Measurements from ENCODE around the gene PGS1.

PGS1 gene

DNA sequence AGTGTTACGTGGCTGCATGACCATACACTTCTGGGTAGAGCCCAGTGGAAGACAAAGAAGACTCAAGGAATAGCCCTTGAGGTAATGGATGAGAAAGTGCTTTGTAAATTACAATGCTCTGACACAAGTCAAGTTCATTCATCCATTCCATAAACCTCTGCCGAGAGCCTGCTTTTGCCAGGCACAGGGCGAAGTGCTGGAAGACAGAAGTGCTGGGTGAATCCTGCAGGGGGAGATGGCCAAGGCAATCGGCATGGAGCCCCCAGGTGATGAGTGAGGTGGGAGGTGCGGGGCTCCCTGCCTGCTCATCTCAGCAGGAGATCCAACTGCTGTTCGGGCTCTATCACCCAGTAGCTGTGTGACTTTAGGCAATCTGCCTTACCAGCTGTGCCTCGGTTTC, 15.8 kb upstream of the PGS1 start:
- DNase-seq (ENCODE audit: low read depth in 3 of 3, low spot score in 1 of 3) = no peak

DNA sequence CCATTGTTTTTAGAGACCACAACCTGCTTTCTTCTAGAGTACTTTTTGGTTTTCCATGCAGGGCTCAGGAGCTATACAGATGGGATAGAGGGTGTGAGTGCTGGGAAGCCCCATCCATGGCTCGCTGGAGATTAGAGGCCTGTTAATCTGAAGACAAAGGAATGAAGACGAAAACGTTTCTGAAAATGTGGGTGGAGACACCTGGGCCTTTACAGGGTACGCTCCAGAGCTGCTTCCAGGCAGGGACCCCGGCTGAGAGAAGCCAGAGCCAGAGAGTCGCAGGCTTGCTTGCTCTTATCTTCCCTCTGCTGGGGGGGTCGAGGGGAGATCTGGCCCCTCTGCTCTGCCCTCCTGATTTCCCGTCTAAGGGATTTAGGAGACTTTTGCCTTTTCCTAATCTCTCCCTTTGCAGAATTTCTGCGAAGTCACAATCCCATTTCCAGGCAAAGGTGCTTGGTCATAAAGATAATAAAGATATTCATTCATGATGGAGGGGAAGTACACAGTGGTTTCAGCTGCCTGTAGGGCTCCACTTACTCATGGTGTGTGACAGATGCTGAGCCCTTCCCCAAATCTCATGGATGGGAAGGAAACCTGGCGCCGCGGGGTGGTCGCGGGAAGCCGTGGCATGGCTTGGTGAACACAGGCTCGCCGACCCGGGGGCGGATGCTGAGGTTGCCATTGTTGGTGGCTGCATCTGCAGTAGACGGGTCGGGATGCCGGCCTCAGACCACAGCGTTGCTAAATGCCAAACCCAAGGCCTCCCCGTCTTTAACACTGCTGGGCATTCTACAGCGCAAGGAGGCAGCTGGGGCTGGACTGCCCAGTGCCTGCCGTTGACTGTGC, 13.8 kb upstream of the PGS1 start:
- no peak for DNase-seq (ENCODE audit: low read depth in 3 of 3, low spot score in 1 of 3)

DNA sequence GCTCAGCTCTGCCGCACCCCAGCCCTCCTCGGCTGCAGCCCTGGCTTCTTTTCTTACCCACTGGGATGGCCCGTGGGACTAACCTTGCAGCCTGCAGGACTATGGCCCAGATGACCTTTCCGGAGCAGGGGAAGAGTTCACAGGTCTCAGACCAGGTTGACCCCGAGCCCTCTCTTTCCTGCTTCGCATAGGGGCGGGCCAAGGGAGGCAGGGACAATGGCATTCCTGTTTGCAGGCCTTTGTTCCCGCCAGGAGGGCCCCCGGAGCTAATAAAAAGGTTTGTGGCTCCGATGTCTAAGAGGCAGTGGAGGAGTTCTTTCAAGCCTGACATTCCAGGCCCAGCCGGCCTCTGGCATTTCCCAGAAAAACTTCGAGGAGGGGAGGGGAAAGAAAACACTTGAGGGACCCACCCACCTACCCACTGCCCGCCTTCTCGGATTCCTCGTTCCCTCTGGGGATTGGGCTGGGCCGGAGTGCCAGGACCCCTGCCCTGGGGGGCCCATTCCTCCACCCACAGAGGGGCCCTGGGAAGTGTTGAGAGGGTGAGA, 12.8 kb upstream of the PGS1 start:
- no peak for DNase-seq (ENCODE audit: low read depth in 3 of 3, low spot score in 1 of 3)

DNA sequence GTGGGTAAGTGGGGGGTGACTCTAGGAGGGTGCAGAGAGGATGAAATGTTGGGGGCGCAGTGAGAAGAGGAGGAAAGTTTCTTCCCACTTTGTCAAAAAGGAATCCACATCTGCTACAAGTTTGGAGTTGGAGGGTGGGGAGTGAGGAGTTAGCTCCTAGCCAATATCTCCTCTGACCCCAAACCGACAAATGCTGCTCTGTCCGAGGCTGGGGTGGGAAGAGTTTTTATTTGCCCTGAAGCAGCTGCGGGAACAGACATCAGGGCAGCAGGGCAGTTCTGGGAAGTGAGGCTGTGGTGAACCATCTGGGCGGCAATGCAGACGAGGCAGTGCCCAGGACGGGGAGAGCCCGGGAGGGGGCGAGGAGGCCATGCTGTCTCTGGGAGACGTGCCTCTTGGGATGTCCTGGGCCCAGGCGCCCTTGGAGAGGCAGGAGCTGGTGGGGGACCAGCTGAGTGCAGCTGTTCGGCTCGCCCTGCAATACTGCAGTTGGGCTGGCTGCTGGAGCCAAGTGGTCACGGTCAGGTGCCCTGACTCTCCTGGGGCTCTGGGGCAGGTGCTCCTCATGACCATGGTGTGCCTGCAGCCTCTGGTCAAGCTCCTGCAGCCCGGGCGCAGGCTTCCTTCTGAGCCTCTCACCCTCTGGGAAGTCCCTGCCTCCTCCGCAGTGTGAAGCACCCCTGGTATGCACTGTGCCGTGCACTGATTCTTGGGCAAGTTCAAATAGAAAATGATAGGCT, 12.2 kb upstream of the PGS1 start:
- DNase-seq (ENCODE audit: low read depth in 3 of 3, low spot score in 1 of 3) = no peak

DNA sequence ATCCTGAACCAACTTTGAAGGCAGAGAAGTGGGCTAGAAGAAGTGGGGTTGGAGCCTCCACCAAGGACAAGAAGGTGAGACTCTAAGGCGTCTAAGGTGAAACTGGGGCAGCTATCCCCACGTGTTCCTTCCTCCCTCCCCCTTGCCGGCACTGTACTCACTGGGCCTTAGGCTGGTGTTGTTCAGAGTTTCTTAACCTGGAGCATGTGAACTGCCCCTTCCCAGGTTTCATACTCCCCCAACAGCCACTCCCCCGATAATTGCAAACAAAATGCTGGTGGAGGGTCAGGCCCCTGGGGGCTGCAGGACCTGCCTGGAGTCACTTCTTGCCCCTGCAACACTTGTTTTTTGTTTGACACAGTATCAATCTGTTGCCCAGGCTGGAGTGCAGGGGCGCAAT, 11.3 kb upstream of the PGS1 start:
- DNase-seq (ENCODE audit: low read depth in 3 of 3, low spot score in 1 of 3) = no peak

DNA sequence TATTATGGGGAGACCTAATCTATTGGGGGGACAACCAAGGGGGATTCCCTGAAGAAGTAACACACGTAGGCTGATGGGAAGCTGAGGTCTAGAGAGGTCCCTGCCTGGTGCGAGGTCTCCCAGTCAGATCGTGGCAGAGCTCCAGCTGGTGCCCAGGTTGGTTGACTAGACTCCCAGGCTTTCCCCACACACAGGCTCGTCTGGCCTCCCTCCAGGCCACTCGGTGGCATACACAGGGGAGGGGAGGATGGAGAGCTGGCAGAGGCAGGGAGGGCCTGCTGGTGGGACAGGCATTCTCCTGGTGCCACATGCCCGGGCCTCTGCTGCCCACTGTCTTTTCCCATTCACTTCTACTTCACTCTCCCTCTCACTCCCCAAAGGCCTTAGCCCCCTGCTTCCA, 10.1 kb upstream of the PGS1 start:
- DNase-seq (ENCODE audit: low read depth in 3 of 3, low spot score in 1 of 3) = no peak

DNA sequence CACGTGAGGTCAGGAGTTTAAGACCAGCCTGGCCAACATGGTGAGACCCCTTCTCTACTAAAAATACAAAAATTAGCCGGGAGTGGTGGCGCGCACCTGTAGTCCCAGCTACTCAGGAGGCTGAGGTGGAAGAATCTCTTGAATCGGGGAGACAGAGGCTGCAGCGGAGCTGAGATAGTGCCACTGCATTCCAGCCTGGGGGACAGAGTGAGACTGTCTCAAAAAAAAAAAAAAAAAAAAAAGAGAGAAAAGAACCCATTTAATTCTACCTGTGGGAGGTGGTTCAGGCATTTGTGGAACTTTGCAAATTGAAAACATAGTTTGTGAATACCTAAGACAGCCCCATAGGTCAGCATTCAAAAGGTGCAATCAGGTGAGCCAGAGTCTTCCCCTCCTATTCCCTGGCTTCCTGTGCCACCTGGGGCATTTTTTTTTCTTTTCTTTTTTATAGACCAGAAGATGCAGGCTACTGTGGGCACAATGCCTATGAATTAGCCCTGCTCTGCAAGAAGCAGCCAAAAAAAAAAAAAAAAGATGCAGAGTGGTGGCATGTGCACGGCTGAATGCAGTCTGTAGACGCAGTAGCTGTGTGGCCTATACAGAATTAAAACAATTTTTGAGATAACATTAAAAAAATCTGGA, 9.5 kb upstream of the PGS1 start:
- DNase-seq (ENCODE audit: low read depth in 3 of 3, low spot score in 1 of 3) = no peak

DNA sequence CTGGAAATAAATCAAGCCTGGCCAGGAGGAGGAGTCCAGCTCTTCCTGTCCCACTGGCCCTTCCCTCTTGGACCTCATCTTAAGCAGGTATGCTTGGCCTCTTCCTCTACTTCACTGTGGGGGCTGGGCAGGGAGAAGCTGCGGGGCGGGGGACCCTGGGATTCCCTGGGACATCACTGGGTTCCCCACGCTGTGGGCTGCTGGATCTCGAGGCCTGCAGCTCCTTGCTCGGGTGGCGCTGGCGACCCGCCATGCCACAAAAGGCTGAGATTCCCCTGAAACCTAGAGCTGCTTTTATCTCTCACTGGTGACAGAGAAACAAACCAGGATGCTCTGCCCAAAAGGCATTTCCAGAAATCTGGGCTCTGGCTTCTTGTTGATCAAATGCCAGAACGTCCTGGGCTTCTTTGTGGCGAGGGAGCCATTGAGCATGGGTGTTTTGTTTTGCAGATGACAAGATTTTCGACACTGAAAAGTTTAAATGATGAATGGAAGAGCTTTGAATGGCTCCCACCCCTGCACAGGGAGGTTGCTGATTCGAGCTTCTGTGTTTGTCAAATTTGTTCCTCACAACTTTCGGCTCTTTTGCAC, 8.6 kb upstream of the PGS1 start:
- no peak for DNase-seq (ENCODE audit: low read depth in 3 of 3, low spot score in 1 of 3)

DNA sequence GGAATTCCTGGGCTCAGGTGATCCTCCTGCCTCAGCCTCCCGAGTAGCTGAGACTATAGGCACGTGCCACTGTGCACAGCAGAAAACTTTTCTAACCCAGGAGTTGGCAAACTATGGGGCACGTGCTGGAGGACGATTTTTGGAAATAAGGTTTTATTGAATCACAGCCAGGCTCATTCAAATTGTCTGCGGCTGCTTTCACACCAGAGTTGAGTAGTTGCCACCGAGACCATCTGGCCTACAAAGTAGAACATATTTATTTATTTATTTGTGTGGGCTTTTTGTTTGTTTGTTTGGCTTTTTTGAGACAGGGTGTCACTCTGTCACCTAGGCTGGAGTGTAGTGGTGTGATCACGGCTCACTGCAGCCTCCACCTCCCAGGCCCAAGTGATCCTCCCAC, 7.4 kb upstream of the PGS1 start:
- DNase-seq (ENCODE audit: low read depth in 3 of 3, low spot score in 1 of 3) = no peak

DNA sequence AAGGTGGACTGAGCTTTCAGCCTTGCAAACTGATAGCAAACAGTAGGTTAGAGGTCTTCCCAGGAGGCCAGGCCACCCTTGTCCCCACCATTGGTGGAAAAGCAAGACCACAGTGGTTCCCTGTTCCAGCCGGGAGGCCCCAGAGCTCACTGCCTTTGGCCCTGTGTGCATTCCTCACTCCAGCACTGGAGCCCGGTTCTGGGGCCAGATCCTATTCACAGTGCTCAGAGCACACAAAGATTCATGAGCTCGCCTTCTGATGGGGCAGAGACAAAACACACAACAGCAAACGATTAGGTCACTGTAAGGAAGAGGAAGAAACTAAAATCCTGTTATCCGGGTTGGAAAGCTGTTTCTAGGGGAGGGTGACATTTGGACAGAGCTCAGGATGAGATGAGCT, 5.6 kb upstream of the PGS1 start:
- DNase-seq (ENCODE audit: low read depth in 3 of 3, low spot score in 1 of 3) = no peak

DNA sequence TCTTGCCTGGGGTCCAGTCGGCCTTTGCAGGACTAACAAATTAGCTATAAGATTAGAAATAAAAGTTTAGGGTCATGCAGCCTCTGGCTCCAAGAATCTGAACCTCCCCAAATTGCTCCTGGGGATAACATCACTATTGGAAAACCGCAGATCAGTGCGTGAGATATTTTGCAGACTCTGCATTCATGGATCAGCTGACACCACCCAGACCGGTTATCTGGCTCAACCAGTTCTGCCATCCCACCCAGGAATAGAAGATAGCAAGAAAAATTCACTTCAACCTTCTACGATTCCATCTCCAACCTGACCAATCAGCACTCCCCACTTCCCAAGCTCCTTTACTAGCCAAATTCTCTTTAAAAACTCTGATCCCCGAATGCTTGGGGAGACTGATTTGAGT, 4.3 kb upstream of the PGS1 start:
- no peak for DNase-seq (ENCODE audit: low read depth in 3 of 3, low spot score in 1 of 3)

DNA sequence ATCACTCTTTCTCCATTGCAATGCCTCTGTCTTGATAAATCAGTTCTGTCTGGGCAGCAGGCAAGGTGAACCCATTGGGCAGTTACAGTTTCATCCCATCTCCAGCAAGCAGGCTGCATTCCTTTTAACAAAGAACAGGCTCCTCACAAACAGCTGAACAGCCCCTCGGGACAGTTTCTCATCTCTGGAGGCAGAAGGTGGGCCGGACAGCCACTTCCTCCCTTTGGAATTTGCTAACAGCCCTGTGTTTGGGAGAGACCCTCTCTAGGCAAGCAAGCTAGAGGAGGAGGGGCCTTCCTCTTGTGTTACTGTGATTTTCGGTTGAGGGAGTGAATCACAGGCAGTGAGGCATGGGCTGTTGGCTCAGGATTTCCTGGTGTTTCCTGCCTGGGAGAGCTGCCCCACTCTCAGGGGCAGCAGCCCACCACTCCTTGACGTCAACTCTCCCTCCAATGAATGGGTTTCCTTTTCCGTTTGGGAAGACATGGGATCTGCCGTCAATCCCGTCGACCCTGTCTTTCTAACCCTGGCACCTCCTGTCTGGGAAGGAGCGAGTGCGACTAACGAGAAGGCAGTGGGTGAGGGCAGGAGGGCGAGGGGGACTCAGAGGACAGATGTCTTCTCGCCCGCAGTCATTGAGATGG, 3.7 kb upstream of the PGS1 start:
- no peak for DNase-seq (ENCODE audit: low read depth in 3 of 3, low spot score in 1 of 3)

DNA sequence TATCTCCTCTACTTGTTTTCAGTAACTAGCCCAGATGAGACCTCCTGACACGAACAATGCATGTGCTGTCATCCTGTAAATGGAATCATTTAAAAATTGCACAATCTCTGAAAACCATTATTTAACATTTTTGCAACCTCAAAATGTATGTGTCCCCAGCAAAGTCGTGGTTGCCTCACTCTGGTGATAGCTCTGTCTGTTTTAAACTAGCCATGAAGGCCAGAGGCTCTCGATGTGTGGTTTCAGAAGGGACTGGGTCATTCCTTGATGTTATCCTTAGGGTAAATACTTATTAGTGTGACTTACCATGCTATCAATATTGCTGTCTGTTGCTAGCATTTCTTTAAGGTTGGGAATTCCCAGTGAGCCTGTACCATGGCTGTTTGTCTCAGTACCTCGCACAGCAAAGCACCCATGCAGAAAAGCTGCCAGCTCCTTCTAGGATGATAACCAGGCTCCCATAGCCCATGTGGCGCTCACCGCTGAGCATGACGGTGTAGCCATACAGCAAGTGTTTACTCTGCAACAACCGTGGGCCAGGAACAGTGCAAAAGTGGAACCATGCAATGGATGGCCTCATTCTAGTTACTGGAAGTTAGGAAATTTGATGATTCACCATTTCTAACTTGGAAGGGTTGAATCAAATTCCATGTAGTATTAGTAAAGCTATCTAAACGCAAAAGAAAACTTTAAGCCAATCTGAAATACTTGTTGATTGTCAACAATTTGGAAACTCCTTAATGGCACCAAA, 2.9 kb upstream of the PGS1 start:
- DNase-seq (ENCODE audit: low read depth in 3 of 3, low spot score in 1 of 3) = no peak

DNA sequence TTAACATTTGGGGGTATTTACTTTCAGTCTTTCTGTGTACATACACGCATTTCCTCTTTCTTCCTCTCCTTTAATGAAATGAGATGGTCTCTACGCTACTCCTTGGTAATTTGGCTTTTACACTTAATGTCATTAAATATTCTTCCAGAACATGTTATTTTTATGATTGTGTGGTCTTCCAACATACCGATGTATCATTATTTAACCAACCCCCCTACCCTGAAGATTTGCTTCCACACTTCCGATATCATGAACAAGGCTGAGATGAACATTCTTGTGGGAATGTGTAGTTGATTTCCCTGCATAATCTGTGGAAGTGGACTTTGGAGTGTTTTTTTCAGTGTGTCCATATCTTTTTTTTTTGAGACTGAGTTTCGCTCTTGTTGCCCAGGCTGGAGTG, 2.3 kb upstream of the PGS1 start:
- no peak for DNase-seq (ENCODE audit: low read depth in 3 of 3, low spot score in 1 of 3)

DNA sequence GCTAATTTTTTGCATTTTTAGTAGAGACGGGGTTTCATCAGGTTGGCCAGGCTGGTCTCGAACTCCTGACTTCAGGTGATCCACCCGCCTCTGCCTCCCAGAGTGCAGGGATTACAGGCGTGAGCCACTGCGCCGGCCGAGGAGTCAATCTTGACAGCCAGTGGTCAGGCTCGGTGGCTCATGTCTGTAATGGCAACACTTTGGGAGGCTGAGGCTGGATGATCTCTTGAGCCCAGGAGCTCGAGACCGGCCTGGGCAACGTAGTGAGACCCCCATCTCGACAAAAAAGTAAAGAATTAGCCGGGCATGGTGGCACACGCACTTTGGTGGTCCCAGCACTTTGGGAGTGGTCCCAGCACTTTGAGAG, 608 bp upstream of the PGS1 start:
- no peak for DNase-seq (ENCODE audit: low read depth in 3 of 3, low spot score in 1 of 3)

DNA sequence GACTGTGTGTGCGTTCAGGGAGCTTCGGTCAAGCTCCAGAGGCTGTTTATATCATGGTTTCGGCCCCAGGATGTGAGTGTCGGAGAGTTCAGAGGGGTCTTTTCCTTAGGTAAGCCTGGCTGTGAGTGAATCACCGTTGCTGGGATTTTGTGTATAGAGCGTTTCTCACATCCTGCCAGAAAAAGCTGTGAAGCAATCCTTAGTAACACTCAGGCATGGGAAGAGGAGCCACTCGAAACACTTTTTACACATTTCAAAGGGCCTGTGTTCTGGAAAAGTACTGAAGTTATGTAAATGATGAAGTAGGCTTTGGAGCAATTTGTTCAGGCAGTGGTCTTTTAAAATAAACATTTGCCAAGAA, 662 bp downstream of the PGS1 start:
- DNase-seq (ENCODE audit: low read depth in 3 of 3, low spot score in 1 of 3) = no peak

DNA sequence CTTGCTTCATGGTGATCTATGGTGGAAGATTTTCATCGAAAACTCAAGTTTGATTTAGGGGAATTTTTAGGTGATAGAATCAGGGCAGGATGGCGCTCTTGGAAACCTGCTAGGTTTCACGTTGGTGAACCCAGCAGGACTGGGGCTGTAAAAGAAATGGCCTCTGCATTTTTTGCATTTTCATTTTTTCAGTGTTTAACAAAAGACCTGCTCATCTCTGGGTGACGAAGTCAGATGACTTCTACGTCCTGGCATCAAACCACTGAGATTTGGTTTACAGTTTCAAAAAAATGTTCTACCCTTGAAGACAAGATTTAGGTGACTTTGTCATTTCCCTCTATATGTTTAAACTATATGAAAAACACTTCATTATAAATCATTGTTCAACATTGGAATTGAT, 1.9 kb downstream of the PGS1 start:
- no peak for DNase-seq (ENCODE audit: low read depth in 3 of 3, low spot score in 1 of 3)

DNA sequence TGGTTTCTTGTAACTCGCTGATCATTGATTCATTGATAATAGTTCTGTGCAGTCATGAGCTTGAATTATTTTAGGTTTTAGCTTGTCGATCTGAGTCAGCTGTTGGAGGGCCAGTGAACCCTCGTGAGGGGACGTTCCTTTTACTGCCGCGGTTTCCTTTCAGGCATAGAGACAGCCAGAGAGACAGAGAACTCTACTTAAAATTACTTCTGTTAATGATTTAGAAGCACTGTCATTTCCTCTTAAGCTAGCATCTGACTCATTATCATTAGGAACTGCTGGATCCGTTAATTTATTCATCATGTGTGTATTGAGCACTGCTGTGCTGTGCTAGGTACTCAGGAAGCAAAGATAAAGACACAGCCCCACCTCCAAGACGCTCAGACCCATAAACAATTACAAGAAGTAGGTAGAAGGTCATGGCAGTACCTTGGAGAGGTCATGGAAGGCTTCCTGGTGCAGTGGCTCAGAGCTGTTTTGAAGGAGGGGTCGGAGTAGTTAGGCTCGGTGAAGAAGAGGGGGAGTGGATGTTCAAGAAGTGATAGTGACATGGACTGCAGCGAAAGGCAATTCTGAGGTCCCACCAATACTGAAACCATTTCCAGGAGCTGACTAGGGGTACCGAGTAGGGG, 3.3 kb downstream of the PGS1 start:
- DNase-seq (ENCODE audit: low read depth in 3 of 3, low spot score in 1 of 3) = no peak

DNA sequence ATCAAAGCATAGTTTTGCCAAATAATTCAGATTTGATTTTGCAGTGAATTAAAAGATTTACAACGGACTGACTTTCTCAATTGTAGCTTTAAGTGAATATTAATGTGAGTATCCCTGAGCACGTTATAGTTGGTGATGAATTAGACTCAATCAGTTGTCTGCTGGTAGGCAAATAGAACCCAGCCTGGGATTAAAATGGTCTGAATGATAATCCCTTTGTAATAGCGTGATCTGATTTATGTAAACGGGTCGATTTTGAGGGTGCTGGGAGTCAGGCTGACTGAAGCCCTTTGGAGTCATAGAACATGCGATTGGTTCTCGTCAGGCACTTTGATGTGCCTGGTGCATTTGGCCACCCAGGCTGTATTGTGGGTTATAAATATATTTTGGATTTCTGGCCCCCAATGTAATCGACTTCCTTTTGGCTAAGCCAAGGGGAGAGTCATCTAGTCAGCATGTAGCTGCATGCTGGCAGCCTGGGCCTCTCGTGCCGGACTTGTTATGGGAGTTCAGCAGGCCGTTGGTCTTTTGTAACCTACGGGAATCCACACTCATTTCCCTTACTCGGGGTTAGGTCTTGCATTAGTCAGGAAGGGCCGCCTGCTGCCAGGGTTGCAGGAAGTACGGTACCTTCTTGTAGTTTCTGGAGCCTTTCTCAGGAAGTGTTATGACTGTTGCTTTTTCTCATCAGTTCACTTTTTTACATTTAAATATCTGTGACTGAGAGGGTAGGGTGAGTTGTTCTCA, 5.4 kb downstream of the PGS1 start:
- DNase-seq (ENCODE audit: low read depth in 3 of 3, low spot score in 1 of 3) = peak in 1 of 3 donors; percentile 38
